Adrenal gland (tissue), 12 donors: ENCODE data around the gene VPS18. TPM values are rescaled to one million over a fixed set of nuclear protein-coding genes. Genes with fewer than 3 reads are reported as not detected.

Source experiments
- DNase-seq, 7 donors: peaks; one replicate each; pipeline ENCODE4 v3.0.0-alpha.2; 2019 to 2020
- H3K27ac ChIP-seq, 5 donors: fragments of 200-600 bp; sonication (generic) in 4 of 5; 1 replicate in 3 of 5; 2 replicates in 2 of 5; pipeline versions ENCODE4 v1.5.1 to v1.8.0; 2016 to 2020; ENCODE audit warnings: mild to moderate bottlenecking in 1 of 5
- H3K27me3 ChIP-seq: fragments of 200-600 bp; 2 replicates; pipeline ENCODE4 v1.8.0; 2021
- H3K36me3 ChIP-seq, 2 donors: fragments of 200-600 bp; replicated peaks in 1 of 2; 1 replicate in 1 of 2; 2 replicates in 1 of 2; pipeline versions ENCODE4 v1.5.1 to v1.8.0; 2018 to 2022
- H3K4me1 ChIP-seq, 2 donors: fragments of 200-600 bp; replicated peaks in 1 of 2; 1 replicate in 1 of 2; 2 replicates in 1 of 2; pipeline versions ENCODE4 v1.5.1 to v1.8.0; 2018 to 2021
- H3K4me3 ChIP-seq, 4 donors: fragments of 200-600 bp; sonication (generic) in 3 of 4; one replicate each; pipeline ENCODE4 v1.5.1; 2016 to 2018
- H3K9me3 ChIP-seq, 3 donors: fragments of 200-600 bp; sonication (generic) in 1 of 3; replicated peaks in 1 of 3; 1 replicate in 2 of 3; 2 replicates in 1 of 3; pipeline versions ENCODE4 v1.5.1 to v1.8.0; 2016 to 2021
- POLR2A ChIP-seq, 2 donors: fragments of 450-650 bp; IDR thresholded peaks; one replicate each; pipeline ENCODE4 v1.6.1; 2017; ENCODE audit warnings: antibody characterized with exemption in 2 of 2, mild to moderate bottlenecking in 2 of 2, moderate library complexity in 1 of 2
- WGBS, 4 donors: extraction: QIAGEN DNeasy Blood & Tissue Kit in 2 of 4; methylation state at CpG; one replicate each; pipeline versions ENCODE4 v1.1.5 to v1.1.7; 2013 to 2017; 5-methylcytosine and 5-hydroxymethylcytosine counted together
- intact Hi-C, 2 donors: fragments of 100-400 bp; cut with DNase I; formaldehyde crosslinking; loops; one replicate each; pipeline versions ENCODE4 v1.14.1 to v1.15.0; 2022 to 2023
- polyA plus RNA-seq, 3 donors: library from polyadenylated mRNA; stranded (reverse); fragments of 200-250 nt in 2 of 3; fragments of 350-450 nt in 1 of 3; fragmentation: Illumina TruSeq in 1 of 3; extraction: RNeasy Lipid Tissue Mini Kit (QIAGEN cat#74804) in 1 of 3; gene quantifications; one replicate each; pipeline ENCODE4 v1.2.3, GENCODE V29; 2013 to 2014
- total RNA-seq, 9 donors: library from RNA; depleted of rRNA in 4 of 9; stranded (reverse); fragments of >200 nt in 4 of 9; fragments of 120-200 nt in 1 of 9; fragmentation: NEBNext Ultra II Directional in 1 of 9; extraction: Animal tissue kit (Norgen Biotek cat#: 25700) in 1 of 9; gene quantifications; one replicate each; pipeline versions ENCODE4 v1.1.0 to v1.2.4, GENCODE V29; 2013 to 2023
- TF ChIP-seq, protein P1 (sequence below), 6 experiments: fragments of 450-650 bp in 4 of 6; fragments of 200-600 bp in 2 of 6; sonication (generic) in 1 of 6; IDR thresholded peaks; 1 replicate in 5 of 6; 2 replicates in 1 of 6; pipeline versions ENCODE4 v1.5.1 to v1.8.0; 2016 to 2021; ENCODE audit warnings: antibody characterized with exemption in 6 of 6, mild to moderate bottlenecking in 2 of 6, moderate library complexity in 1 of 6
- donor health status: healthy with polysubstance abuse.
- donor health status: Bipolar disorder and iron deficiency.
- donor health status: DM: yes; HTN: yes; CAD: no.
- donor health status: DM: no; HTN: no; CAD: no.
- donor health status: DM: no; HTN: no; CAD: no.
- donor health status: DM: yes; HTN: yes; CAD: no.

The VPS18 gene
- total and polyA plus RNA-seq, 12 donors: 8.9 to 43.4 (median 30.0) TPM

DNA sequence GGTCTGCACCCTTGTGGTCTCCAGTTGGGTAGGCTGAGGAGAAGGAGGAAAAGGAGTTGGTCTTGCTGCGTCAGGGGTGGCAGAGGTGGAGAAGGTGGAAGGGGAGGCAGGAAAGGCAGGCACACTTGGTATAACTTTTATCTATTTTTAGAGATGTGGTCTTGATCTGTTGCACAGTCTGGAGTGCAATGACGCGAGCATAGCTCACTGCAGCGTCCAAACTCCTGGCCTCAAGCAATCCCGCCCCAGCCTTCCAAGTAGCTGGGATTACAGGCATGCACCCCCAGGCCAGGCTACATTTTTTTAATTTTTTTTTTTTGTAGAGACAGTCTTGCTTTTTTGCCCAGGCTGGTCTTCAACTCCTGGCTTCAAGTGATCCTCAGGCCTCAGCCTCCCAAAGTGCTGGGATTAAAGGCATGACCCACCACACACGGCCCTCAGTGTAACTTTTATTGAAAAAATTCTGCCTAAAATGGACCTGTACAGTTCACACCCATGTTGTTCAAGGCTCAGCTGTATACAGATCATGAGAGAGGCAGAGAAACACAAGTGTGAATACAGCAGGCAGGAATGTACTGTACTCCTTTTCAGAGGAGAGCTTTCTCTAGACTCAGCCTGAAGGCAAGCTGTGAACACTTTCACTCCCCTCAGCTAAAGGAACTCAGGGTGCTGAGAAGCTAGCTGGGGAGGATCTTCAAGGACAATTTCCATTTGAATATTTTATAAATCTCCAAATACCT lies 18.1 kb upstream of the VPS18 start:
- WGBS, 4 donors: 84 to 91% (median 89%) methylated on average over 6 of the region's 6 CpGs
- Histone ChIP-seq H3K27me3 (no peaks in the 10 kb centered on the region), H3K27ac (no peak overlapping the region), H3K4me1 (peaks cover 9 to 10% of the 10 kb centered on the region in 2 donors), H3K36me3 (no peaks in the 10 kb centered on the region), H3K9me3 (no peaks in the 10 kb centered on the region), H3K4me3 (no peak overlapping the region)
- no peak for DNase-seq
- intact Hi-C loops: no loop called here
- TF ChIP-seq, protein P1, sequence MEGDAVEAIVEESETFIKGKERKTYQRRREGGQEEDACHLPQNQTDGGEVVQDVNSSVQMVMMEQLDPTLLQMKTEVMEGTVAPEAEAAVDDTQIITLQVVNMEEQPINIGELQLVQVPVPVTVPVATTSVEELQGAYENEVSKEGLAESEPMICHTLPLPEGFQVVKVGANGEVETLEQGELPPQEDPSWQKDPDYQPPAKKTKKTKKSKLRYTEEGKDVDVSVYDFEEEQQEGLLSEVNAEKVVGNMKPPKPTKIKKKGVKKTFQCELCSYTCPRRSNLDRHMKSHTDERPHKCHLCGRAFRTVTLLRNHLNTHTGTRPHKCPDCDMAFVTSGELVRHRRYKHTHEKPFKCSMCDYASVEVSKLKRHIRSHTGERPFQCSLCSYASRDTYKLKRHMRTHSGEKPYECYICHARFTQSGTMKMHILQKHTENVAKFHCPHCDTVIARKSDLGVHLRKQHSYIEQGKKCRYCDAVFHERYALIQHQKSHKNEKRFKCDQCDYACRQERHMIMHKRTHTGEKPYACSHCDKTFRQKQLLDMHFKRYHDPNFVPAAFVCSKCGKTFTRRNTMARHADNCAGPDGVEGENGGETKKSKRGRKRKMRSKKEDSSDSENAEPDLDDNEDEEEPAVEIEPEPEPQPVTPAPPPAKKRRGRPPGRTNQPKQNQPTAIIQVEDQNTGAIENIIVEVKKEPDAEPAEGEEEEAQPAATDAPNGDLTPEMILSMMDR (IDR thresholded peaks at IDR 0.05): no peak

DNA sequence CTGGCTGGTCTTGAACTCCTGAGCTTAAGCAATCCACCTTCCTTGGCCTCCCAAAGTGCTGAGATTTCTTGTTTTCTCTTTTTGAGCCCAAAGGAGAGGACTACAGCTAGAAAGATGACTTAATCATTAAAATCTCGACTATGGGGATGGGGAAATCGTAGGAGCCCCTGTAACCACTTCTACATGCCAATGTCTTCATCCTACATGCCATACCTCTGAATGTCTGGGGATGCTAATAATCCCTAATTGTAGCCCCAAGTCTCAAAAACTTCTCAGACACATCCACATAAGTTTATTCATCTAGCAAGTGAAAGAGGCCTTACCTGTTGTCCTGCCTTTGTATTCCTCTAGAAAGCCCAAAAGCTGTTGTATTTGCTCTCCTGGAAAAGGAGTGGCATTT lies 16.6 kb upstream of the VPS18 start:
- no peaks in the 10 kb centered on the region for H3K9me3 ChIP-seq
- DNase-seq: no peak
- no peaks in the 10 kb centered on the region for H3K36me3 ChIP-seq
- H3K27ac ChIP-seq: no peak overlapping the region
- whole genome bisulfite sequencing, 4 donors: 11 to 54% (median 46%) methylated on average over 2 of the region's 2 CpGs
- H3K4me3 ChIP-seq: no peak overlapping the region
- TF ChIP-seq, protein P1 (IDR thresholded peaks at IDR 0.05): no peak
- TF ChIP-seq POLR2A (IDR thresholded peaks at IDR 0.05): no peak
- no peaks in the 10 kb centered on the region for H3K27me3 ChIP-seq
- peaks cover 9 to 10% of the 10 kb centered on the region in 2 donors for H3K4me1 ChIP-seq
- intact Hi-C loops: no loop called here

DNA sequence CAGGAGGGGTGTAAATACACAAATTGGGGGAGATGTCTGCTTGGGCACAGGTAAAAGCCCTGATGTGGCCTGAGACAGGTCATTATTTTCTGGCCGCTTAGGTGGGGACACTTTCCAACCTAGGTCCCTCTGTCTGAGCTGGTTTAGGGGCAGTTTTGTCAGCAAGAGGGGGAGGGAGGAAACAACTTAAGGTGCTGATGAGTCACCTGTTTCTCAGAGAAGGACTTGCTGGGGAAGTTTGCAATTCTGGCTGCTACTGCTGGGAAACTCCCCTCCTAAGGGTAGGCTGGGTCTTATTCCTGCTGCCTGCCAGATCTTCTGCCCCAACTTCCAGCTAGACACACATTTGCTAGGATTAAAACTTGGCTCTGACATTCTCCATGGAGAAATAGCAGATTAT lies 15.5 kb upstream of the VPS18 start:
- no peak overlapping the region for H3K4me3 ChIP-seq
- H3K4me1 ChIP-seq: peaks cover 6 to 8% of the 10 kb centered on the region in 2 donors
- no peaks in the 10 kb centered on the region for H3K9me3 ChIP-seq
- intact Hi-C loops: no loop called here
- no peaks in the 10 kb centered on the region for H3K36me3 ChIP-seq
- WGBS, 4 donors: 88 to 100% (median 100%) methylated on average over 1 of the region's 1 CpG
- no peak for DNase-seq
- TF ChIP-seq, protein P1 (IDR thresholded peaks at IDR 0.05): no peak
- no peak for TF ChIP-seq POLR2A (IDR thresholded peaks at IDR 0.05)
- no peak overlapping the region for H3K27ac ChIP-seq
- H3K27me3 ChIP-seq: no peaks in the 10 kb centered on the region

DNA sequence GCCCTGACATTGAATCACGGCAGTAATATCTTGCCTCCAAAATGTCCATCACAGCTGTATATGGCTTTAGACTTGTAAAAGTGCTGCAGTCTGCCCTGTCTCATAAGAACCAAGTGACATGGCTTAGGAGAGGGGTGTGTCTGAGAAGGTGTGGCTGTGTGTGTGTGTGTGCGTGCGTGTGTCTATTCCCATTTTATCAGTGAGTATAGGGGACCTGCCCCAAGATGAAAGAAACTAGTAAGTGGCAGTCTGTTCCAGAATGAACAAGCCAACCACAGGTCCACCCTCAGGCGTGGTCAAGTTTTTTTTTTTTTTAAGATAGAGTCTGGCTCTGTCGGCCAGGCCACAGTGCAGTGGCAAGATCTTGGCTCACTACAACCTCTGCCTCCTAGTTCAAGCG lies 14.6 kb upstream of the VPS18 start:
- no peak for DNase-seq
- H3K27ac ChIP-seq: no peak overlapping the region

More for the DNA sequence above, 14.6 kb upstream of the VPS18 start:
- Histone ChIP-seq H3K36me3 (no peaks in the 10 kb centered on the region), H3K27me3 (no peaks in the 10 kb centered on the region), H3K4me1 (no peaks in the 10 kb centered on the region), H3K4me3 (no peak overlapping the region), H3K9me3 (no peaks in the 10 kb centered on the region)
- 76 to 88% (median 82%) methylated on average over 6 of the region's 6 CpGs for WGBS, 4 donors
- TF ChIP-seq, protein P1 (IDR thresholded peaks at IDR 0.05): no peak
- TF ChIP-seq POLR2A (IDR thresholded peaks at IDR 0.05): no peak
- intact Hi-C loops: loop anchor here in 1 of 2 donors (10.0 kb wide), 1 partner anchor 275 kb away; no protein-coding TSS in a partner anchor
